ENCODE data around the gene MIB1.

GRCh38 chr18:21757833-21758232 lies 17.2 kb downstream of the MIB1 start:
- TF ChIP-seq CTCF (IDR thresholded peaks at IDR 0.05; ENCODE audit: low read length) (no peak), EZH2phosphoT487 (IDR thresholded peaks at IDR 0.05; ENCODE audit: low read length) (no peak)

All from MM.1S (cell line).